Mucosa of gallbladder (tissue), 1 donor: ENCODE results near the gene LPGAT1. TPM values are rescaled to one million over a fixed set of nuclear protein-coding genes. Genes with fewer than 3 reads are reported as not detected.
A peak's percentile ranks its signal among the peaks of the same experiment; 100 is the strongest.
"Not testable (repeated sequence)": the region's sequence is repeated elsewhere in the genome, so short reads cannot be mapped to it uniquely, and the experiment has no call there.

ENCODE experiments used
- DNase-seq: peaks from one replicate; pipeline ENCODE4 v3.0.0-alpha.2; 2020; ENCODE audit warnings: low spot score
- total RNA-seq: library from RNA; stranded (reverse); gene quantifications from one replicate; pipeline ENCODE4 v1.2.1, GENCODE V29; 2021
- donor health status: DM: no; HTN: no; CAD: no.

LPGAT1 gene, protein sequence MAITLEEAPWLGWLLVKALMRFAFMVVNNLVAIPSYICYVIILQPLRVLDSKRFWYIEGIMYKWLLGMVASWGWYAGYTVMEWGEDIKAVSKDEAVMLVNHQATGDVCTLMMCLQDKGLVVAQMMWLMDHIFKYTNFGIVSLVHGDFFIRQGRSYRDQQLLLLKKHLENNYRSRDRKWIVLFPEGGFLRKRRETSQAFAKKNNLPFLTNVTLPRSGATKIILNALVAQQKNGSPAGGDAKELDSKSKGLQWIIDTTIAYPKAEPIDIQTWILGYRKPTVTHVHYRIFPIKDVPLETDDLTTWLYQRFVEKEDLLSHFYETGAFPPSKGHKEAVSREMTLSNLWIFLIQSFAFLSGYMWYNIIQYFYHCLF
- total RNA-seq = 51.4 TPM

DNA sequence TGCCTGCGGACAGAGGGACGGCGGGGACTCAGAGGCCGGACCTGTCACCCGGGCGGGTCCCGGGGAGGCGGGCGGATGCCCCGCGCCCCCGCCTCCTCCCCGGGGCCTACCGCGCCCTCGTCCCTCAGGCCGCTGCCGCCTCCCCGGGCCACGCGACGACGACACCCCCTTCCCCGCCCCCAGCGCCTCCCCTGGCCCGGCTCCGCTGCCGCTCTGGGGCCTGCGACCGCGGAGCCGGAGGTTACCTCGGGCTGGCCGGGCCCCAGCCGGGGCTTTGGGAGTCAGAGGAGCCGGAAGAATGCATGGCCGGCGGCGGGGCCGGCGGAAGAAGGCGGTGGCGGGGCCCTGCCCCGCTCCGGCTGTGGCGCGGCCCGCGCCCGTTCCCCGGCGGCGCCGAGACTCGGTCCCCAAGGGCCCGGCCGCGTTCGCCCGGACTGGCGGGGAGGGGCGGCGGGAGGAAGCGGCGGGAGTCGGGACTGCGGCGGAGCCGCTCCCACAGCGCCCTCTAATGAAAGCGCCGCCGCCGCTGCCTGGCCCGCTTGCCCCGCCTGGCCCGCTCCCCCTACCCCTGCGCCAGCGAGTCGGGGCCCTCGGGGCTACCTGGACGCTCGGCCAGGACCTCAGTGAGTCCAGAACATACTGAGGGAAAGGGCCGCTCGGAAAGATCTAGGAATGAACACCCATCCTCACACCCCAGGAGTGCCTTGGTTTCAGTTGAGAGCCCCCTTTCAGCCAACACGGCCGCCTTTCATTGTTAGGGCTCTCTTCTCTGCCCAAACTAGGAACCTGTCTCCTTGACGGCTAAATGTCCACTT, at the start of gene LPGAT1:
LPGAT1 (minus strand) TSS at position 436 of the 815 bp plus-strand sequence. CDS start 1,467 bp downstream, outside the sequence.
- peak; percentile 72 for DNase-seq

DNA sequence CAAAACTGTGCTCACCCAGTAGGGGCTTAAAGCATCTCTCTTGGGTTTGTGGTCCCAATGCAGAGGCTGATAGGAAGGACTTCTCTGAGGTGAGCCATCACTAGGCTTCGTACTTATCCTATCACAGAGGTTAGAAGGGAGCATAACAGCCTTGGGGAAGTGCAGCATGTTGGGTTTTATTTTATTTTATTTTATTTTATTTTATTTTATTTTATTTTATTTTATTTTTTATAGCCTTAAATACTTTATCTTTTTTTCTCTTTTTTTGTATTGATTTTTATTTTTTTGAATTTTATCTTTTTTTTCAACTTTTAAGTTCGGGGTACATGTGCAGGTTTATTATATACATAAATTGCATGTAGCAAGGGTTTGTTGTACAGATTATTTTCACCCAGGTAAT, 48.9 kb upstream of the LPGAT1 start:
- DNase-seq = no peak

DNA sequence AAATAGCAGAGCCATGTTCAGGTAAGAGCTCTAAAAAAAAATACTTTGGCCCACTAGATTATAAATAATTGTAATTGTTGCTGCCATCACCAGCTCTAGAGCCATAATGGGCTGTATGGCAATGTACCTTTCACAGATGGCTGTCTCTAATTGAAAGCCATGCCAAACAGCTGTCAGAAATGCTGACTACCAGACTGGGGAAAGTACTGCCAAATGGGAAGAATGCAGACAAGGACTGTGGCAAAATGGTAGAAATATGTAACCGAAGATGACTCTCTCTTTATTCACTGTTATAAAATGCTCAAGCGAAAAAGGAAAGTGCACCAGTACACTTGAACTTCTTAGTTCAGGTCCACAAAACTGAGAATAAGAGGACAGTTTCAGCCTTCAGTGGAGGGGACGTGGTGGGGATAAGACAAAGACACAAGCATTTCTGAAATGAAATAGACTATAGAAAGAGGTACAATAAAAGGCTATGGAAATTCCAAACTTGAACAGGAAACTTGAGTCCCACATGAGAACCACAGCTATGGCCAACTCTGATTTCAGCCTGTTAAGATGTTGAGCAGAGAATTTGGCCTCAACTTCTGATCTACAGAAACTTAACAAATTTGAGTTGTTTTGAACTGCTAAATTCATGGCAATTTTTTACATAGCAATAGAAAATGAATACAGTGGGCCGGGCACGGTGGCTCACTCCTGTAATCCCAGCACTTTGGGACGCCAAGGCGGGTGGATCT, 46.5 kb upstream of the LPGAT1 start:
- DNase-seq = no peak

DNA sequence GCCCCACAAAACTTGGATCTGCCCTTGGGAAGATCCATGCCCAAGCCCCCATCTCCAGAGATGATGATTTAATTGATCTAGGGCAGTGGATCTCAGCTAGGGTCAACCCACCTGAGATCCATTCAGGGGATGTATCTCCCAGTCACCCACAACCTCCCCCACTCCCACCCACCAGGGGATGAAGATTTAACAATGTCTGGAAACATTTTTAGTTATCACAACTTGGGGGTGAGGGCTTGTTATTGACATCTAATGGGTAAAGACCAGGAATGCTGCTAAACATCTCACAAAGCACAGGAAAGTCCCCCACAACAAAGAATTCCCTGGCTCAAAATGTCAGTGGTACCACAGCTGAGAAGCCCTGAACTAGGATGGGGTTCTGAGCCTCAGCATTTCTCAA, 45.0 kb upstream of the LPGAT1 start:
- DNase-seq = no peak

DNA sequence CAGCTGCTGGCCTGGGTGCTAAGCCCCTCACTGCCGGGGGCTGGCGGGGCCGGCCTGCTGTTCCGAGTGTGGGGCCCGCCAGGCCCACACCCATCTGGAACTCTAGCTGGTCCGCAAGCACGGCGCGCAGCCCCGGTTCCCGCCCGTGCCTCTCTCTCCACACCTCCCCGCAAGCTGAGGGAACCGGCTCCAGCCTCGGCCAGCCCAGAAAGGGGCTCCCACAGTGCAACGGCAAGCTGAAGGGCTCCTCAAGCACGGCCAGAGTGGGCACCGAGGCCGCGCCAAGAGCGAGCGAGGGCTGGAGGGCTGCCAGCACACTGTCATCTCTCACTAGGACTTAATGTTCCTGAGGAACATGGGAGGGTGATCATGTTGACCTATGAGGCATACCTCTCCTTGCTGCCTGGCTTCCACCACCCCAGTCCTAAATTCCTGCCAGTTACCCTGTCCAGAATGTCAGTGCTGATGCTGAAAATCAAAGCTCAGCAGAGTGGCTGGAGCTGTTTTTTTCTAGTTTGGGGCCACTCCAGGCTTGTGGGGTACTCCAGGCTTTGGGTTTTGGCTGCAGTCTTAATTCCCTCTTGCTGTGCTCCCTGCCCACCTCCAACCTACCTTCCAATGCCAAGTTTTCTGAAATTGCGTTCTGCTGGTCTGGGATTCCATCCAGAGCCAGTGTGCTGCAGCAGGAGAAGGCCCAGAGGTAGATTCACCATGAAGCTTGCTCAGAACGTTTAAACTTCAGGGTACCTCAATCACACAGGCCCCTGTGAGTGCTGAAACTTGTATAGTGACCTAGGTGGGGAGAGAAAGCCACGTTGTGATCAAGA, 44.2 kb upstream of the LPGAT1 start:
- DNase-seq = no peak

DNA sequence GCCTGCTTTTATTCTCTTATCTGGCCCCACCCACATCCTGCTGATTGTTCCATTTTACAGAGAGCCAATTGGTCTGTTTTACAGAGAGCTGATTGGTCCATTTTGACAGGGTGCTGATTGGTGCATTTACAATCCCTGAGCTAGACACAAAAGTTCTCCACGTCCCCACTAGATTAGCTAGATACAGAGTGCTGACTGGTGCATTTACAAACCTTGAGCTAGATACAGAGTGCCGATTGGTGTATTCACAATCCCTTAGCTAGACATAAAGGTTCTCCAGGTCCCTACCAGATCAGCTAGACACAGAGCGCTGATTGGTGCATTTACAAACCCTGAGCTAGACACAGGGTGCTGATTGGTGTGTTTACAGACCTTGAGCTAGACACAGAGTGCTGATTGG, 43.2 kb upstream of the LPGAT1 start:
- DNase-seq = not testable (repeated sequence)

DNA sequence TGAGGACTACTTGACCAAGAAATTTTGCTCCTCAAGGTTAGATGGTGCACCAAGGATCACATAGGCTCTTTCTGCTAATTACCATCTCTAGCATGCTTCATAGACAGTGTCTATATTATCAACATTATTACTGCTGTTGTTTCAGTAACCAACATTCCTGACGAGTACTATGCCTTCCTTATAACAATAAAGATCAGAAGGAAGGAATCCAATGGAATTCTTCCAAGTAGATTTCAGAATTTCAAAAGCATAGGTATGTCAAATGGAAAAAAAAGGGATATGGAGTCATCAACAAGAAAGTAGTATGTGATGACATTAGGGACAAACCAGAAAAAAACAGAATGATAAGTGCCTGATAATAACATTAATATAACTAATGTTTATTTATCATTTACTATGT, 39.6 kb upstream of the LPGAT1 start:
- DNase-seq = no peak

DNA sequence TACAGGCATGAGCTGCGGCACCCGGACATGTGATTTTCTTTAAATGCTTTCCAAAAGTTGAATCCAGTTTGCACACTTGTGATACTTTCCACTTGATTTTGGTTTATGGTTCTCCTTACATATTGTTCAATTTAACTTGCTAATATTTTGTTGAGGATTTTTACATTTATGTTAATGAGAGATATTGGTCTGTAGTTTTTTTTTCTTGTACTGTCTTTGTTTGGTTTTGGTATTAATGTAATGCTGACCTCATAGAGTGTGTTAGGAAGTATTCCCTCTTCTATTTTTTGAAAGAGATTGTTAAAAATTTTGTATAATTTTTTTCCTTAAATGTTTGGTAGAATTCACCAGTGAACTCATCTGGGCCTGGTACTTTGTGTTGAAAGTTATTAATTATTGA, 34.6 kb upstream of the LPGAT1 start:
- DNase-seq = no peak

DNA sequence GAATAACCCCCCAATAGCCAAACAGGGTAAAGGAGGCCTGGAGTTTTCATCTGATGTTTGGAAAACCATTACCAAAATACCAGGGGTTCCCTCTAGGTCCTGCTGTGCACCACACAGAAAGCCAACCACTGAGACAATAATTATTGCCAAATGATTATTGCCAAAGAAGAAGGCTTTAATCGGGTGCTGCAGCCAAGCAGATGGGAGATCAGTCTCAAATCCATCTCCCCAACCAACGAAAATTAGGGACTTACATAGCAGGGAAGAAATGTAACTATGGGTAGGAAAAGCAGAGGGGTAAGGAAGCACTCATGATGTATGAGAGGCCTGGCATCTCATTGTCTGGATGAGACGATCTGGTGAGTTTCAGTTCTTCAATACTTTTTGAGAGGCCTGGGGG, 28.8 kb upstream of the LPGAT1 start:
- DNase-seq = no peak

DNA sequence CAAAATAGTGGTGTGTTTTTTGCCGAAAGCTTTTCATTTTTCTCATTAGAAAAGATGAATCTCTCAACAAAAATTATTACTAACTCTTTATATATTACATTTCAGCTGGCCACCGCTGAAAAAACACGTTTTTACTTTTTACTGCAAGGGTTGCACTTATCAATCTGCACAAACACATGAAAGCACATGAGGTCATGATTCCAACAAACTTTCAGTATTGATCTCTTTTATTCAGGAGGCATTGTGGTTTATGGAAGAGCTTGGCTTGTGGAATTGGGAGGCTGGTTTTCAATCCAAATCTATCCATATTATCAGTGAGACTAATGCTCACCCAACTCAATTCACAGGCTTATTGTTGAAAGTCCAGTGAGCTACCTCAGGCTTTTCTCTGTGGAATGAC, 20.6 kb upstream of the LPGAT1 start:
- DNase-seq = no peak

DNA sequence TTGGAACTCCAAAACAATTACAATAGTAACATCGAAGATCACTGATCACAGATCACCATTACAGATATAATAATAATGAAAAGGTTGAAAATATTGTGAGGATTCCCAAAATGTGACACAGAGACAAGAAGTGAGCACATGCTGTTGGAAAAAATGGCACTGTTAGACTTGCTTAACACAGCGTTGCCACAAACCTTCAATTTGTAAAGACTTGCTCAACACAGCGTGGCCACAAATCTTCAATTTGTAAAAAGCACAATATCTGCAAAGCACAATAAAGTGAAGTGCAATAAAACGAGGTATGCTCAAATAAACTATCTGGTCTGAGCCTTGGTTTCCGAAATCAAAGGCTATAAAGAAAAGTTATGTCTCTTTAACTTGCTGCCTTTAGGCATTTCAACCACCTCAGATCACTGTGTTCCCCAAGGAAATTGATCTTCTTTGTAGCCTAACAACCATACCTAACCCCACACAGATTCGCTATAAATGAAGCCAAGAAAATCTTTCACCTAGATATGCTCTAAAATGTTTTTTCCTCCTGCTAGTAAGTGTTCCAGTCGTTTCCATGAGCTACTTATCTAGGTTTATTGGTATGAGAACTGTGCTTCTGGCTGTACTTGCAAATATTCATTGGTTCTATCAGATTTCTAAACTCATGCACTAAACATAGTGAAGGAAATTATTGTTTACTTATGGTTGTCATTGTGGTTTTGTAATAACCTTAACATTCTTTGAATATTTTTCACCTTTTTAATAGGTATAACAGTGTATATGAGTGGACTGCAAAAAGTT, 13.1 kb upstream of the LPGAT1 start:
- no peak for DNase-seq

DNA sequence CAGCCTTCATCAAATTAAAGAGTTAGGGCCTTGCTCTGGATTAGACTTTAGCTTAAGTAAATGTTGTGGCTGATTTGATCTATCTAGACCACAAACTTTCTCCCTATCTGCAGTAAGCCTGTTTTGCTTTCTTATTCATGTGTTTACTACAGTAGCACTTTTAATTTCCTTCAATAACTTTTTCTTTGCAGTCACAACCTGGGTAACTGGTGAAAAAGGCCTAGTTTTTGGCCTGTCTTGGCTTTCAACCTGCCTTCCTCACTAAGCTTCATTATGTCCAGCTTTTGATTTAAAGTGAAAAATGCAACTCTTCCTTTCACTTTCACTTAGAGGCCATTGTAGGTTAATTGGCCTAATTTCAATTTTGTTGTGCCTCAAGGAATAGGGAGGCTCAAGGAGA, 12.5 kb upstream of the LPGAT1 start:
- no peak for DNase-seq

DNA sequence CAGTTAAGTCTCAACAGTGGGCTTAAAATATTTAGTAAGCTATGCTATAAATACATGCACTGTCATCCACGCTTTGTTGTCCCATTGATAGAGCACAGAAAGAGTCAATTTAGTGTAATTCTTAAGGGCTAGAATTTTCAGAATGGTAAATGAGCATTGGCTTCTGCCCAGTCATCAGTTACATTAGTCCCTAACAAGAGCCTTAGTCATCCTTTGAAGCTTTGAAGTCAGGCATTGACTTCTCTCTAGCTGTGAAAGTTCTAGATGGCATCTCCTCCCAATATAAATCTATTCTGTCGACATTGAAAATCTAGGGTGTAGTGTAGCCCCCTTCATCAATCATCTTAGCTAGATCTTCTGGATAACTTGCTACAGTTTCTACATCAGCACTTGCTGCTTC, 12.0 kb upstream of the LPGAT1 start:
- DNase-seq = no peak

DNA sequence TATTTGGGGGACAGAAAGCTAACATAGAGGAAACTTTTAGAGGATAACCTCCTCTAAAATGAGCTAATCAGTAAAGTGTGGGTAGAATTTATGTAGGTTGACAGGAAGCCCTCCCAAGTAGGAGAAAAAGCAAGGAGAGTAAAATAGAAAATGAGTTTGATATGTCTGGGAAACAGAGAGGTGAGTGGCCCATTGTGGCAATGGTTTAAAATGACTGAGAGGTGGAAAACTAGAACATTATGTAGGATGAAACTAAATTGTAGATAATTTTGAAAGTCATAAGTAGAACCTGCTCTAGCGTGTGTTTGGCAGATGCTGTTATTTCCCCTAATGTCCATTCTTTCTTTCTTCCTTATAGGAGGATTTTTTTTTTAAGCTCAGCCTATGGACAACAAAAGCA, 8.5 kb upstream of the LPGAT1 start:
- DNase-seq = no peak

DNA sequence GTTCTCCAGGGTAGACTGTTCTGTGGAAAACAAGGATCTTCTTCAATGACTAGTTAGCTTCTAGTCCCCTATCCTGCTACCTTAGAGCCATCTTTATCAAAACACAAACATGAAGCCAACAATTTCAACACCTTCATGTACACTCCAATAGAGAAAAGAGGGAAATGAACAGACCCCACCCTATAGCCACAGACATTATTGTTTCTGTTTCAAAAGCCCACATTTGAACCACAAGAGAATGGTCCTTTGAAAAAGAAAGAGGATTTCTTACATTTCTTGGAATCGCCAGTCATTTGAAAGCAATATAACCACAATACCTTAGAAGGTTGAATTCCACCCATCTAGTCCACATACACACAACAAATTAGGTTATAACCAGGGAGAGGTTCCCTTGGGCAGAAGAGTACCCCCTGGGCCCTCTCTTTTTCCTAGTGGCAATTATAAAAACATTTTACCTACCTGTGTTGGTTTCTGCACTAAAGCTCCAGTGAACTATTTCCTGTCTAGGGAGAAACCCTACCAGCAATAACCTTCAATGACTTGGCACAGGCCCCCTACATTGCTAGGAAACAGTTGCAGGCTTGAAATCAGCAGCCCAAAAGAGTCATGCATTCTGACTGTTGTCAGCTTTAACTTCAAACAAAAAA, 2.7 kb upstream of the LPGAT1 start:
- DNase-seq = no peak

DNA sequence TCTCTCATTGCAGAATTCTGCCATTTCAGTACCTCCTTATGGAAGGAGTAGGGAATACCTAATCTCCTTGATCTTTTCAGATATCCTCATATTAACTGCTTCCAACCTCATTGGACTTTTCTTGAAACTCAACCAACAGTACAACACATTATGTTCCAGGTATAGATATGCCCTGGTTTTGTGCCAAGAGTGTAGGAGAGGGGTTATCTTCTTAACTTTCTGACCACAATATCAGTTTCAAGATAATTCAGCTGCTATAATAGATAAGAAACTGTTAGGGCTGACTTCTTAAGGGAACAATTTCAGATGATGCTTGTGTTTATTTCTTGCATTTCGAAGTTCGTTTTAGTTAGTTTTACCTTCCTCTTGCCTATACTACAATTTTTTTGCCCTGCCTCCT, 2.1 kb upstream of the LPGAT1 start:
- no peak for DNase-seq

DNA sequence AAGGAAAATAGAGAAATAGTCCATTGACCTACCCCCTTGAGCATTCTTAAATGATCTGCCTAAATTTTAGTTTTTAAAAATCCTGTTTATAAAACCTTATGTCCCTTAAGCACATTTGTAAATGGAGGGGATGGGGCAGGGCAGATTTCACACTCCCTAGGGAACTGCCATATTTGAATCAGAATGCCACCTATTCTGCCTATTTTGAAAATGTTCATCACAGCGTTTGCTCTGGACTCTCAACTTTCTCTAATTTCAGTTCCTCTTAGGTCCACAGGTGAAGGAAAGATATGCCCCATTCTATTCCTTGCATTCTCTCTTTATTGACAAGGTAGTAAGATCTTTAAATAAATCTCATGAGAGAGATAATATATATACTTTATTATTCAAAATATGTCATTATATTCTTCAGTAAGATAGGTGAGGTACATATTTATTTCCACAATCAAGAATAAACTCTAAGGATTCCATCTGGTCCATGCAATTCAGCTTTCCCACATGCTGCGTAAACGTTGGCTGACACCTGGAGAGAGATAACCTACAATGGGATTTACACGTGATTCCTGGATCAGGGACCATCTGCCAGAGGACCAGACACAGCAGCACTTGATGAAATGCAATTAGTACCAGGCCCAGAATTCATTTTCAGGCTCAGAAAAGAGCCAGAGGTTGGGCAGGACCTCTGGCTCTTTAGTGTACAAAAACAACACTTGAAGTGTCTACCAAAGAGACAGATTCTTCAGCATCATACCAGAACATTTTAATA, 1.2 kb upstream of the LPGAT1 start:
- DNase-seq = no peak

DNA sequence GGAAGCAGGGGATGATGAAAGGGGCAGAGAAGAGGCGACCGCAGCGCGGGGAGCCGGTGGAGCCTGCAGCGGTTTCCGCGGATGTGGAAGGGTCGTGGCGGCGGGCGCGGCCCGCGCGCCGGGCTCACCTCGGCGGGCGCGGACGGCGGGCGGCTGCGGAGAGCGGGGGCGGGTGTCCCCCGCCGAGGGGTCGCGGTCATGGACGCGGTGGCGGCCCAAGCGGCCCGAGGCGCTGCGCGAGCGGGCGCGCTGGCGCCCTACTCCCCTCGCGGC, 572 bp downstream of the LPGAT1 start:
- no peak for DNase-seq

DNA sequence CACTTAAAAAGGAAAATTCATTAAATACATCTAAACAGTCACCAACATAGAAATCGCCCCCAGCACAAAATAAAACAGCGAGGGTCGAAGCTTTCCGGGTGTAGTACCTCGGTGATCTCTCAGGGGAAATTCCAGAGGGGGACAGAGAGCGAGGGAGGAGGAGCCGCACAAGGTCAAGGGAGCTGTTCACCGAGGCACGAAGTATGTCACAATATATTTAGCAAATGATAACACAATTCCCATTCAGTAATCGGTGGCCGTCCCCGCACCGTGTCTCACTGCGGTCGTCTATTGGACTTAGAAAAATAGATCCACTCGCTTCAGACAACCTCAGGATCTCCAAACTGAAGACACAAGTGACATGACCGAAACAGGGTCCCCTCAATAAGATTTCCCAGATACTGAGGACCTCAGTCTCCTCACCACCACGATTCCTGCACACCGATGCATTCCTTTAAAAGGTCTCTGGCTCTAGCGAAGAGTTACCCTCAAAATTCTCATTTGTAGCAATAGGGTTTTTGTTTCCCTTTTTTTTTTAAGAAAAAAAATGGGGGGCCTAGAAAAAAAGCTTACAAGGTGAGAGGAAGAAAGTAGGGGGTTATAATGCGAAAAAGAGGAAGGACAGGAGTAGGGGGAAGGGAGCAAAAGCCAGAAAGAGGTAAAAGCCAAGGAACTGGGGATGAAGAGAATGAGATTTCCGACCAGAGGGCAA, 1.1 kb downstream of the LPGAT1 start:
- peak; percentile 14 for DNase-seq
